ENCODE data around the gene TRIM29.

DNA sequence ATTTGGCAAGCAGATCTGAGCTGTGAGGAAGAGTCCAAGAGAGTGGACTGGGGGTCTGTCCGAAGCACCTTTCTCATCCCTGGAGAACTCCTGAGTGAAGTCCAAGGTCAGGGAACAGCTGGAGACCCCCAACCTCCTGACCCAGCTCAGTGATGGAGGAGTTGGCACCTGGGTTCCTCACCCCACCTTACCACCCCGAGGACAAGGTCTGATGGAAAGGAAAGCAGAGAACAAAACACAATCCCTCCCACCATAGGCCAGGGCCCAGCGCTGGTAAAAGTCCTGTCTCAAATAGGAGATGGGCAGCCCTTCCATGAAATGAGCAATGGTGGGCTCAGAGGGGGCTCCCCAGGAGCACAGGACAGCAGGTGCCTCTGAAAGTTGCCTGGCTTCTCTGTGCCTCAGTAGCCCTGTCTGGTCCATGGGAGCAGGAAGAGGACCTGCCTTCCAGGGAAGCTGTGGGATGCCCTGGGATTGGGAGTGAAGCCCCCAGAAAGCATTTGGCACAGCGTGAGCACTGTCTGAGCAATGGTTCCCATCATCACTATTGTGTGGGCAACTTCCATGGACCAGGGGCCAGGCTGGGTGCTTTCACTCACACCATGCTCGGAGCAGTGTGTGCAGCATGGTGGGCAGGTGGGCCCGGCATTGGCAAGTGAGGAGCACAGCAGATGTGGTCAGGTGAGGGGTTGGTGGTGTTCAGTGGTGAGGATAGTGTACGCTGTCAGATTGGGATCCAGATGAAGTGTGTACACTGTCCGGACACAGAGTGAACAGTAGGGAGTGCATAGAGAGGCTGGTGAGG is 7.5 kb downstream of the TRIM29 start:
- TF ChIP-seq, protein P1, sequence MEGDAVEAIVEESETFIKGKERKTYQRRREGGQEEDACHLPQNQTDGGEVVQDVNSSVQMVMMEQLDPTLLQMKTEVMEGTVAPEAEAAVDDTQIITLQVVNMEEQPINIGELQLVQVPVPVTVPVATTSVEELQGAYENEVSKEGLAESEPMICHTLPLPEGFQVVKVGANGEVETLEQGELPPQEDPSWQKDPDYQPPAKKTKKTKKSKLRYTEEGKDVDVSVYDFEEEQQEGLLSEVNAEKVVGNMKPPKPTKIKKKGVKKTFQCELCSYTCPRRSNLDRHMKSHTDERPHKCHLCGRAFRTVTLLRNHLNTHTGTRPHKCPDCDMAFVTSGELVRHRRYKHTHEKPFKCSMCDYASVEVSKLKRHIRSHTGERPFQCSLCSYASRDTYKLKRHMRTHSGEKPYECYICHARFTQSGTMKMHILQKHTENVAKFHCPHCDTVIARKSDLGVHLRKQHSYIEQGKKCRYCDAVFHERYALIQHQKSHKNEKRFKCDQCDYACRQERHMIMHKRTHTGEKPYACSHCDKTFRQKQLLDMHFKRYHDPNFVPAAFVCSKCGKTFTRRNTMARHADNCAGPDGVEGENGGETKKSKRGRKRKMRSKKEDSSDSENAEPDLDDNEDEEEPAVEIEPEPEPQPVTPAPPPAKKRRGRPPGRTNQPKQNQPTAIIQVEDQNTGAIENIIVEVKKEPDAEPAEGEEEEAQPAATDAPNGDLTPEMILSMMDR (IDR thresholded peaks at IDR 0.05) = no peak
- no peak for TF ChIP-seq POLR2A (IDR thresholded peaks at IDR 0.05)
- TF ChIP-seq EP300 (IDR thresholded peaks at IDR 0.05) = no peak
